GM15510 (cell line): ENCODE results near the gene SELENOI.

Experiments used
- POLR2A ChIP-seq: IDR thresholded peaks from 3 replicates; pipeline ENCODE4 v1.6.1; 2011; ENCODE audit warnings: borderline replicate concordance; ENCODE audit not compliant: insufficient read length; ENCODE audit errors: extremely low read depth

The SELENOI gene

DNA sequence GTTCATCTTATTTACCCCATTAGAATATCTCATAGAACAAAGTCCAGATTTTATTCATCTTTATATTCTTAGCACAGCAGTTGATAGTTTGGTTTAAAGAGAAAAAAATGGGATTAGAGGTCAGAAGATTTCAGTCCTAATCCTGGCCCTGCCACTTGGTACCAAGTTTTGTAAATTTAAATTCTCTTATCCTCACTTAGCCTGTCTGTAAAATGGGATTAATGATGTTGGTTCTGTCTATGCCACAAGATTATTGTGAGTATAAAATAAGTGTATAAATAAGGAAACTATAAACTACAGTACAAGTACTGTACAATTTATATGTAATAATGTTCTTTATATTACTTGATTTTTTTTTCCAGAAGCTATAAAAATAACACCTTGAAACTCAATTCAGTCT lies 38.7 kb downstream of the SELENOI start:
- no peak for TF ChIP-seq POLR2A

DNA sequence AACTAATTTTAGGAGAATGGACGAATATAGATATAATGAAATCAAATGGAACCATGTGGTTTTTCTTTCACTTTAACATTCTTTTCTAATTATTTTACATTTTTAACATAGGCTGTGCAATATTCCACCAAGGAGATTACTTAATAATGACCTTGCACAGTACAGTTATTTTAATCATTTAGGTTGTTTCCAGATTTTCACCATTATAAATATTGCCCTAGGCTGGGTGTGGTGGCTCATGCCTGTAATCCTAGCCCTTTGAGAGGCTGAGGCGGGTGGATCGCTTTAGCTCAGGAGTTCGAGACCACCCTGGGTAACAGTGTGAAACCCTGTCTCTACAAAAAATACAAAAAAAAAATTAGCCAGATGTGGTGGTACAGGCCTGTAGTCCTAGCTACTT lies 41.2 kb downstream of the SELENOI start:
- TF ChIP-seq POLR2A: no peak

DNA sequence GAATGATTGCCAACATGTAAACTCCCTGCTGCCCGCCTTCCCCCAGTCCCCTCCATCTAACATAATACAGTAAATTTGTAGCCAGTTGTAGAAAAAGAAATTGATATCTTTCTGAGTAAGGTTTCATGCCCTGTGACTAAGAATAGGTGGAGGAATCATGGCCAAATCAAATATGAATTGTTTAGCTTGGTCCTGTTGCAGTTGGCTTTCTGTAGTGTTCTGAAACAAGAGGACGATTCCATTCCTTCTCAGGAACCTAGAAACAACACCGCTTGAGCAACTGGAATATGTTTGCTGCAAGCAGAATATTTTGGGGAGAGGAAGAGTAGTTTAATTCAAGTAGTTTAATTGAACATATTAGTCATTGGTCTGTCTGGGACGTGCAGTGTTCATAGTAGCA lies 48.8 kb downstream of the SELENOI start:
- no peak for TF ChIP-seq POLR2A

GRCh38 chr2:26395394-26395793 lies 49.5 kb downstream of the SELENOI start:
- TF ChIP-seq POLR2A: no peak

- TF ChIP-seq POLR2A: no peak
Observed at GRCh38 chr2:26396734-26397298, 50.9 kb downstream of the SELENOI start.

GRCh38 chr2:26399771-26400376 lies 53.9 kb downstream of the SELENOI start:
- TF ChIP-seq POLR2A: no peak

DNA sequence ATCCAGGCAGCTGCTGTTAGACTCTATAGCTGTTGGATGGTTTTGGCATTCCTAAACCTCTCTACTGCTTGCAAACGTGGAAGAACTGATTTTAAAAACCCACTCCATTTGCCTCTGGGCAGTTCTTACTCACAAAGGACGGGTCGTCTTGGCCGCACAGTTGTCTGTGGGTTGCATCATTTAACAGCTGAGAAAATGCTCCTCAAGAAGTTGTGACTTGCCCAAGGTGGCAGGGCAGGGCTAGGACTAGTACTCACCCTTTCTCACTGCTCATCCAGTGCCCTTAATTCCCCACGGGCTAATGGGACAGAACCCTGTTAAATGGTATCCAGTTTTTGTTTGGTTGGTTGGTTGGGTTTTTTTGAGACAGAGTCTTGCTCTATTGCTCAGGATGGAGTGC lies 54.8 kb downstream of the SELENOI start:
- TF ChIP-seq POLR2A: no peak

DNA sequence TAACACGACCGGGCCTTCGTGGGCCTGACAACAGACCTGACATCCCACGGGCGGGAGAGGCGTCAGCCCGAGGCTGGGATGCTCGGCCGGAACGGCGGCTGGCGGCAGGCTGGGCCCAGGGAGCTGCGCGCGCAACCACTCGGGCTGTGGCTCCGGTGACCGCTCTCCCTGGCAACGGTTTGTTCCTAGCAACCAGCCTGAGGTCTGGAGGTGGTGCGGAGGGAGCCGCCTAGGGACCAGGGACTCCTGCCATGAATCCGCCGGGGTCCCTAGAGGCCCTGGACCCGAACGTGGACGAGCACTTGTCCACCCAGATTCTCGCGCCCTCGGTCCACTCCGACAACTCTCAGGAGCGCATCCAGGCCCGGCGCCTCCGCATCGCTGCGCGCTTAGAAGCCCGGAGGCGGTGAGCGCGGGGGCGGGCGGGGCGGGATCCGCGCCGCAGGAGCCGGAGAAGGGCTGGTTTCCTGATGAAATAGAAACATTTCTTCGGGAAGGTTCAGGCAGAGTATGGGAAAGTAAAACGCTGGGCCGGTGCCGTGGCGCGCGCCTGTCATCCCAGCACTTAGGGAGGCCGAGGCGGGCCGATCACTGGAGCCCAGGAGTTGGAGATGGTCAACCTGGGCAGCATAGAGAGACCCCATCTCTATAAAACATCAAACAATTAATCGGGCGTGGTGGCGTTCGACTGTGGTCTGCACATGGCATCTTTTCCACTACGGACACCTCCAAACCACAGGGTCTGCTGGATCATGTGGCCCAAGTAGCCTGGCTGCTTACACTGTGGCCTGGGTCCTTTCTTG lies 56.0 kb downstream of the SELENOI start, which contains the start of gene DRC1:
DRC1 (plus strand) TSS at position 182 of the 803 bp plus-strand sequence; CDS start at position 252, 70 bp downstream.
- no peak for TF ChIP-seq POLR2A

GRCh38 chr2:26407526-26407925 lies 61.6 kb downstream of the SELENOI start:
- no peak for TF ChIP-seq POLR2A

- TF ChIP-seq POLR2A: no peak
Observed at GRCh38 chr2:26409785-26410184, 63.8 kb downstream of the SELENOI start.

- TF ChIP-seq POLR2A: no peak
Observed at GRCh38 chr2:26410764-26411243, 64.9 kb downstream of the SELENOI start.

GRCh38 chr2:26411419-26411818 lies 65.5 kb downstream of the SELENOI start:
- no peak for TF ChIP-seq POLR2A

DNA sequence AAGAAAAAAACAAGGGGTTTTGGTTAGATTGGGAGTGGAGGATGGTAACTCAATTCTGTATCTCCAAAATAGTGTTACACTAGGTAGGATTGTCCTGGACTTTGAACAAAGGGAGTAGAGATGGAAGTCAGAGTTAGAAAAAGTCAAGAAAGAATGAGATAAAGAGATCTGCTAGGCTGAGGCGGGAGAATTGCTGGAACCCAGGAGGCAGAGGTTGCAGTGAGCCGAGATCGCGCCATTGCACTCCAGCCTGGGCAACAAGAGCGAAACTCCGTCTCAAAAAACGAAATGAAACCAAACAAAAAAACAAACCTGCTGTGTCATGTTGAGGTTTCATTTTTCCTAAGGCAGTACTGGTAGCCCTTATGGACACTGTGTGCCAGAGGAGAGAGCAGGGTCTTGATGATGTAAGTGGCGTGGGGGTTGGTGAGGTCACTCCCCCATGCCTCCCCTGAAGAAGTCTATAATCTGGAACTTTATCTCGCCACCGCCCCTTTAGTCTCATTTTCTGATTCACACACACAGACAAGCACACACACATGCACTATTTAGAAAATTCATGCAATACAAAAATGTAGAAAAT lies 66.2 kb downstream of the SELENOI start:
- no peak for TF ChIP-seq POLR2A

- no peak for TF ChIP-seq POLR2A
Observed at GRCh38 chr2:26414311-26414710, 68.4 kb downstream of the SELENOI start.

DNA sequence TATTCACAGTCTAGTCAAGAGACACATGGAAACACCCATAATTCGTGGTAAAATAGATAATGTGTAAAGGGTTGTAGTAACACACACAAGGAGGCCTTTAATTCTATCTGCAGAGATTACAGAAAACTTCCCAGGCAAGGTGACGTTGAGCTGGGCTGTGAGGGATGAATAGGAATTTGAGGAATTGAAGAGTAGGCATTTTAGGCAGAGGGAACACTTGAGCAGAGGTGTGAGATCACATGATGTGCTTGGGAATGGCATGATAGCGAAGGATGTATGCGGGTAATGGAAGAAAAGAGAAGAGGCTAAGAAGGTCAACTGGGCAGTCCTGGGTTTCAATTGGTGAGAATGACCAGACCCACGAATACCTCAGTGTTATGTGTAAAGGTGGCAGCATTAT lies 76.0 kb downstream of the SELENOI start:
- no peak for TF ChIP-seq POLR2A
